ENCODE data around the gene BEST3. TPM values are rescaled to one million over a fixed set of nuclear protein-coding genes. Genes with fewer than 3 reads are reported as not detected.

BEST3 gene
- total RNA-seq, 1 experiment from 2014 or later, result not detected

DNA sequence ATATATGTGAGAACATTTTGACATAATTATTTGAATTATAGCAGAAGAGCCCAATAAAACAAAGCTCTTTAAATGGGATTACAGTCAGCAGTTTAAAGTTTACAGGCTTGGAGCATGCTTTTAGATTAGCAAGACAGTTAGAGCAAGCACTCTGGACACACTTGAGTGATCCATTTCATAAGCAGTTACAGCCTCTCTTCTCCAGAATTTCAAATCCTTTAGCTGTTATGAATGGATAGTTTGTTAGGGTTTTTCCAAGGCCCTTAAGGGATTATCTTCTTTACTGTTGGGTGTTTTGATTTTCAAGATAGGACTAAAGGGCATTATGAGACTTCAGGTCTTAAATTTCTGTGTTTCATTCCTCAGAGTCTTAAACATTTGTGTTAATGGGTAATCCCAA lies 36.3 kb downstream of the BEST3 start:
- POLR2A ChIA-PET, result interaction anchor here (0.6 kb wide), 1 partner anchor 935 kb away, joined by 4 read pairs; no protein-coding TSS in a partner anchor
- H3K4me3 Mint-ChIP-seq, result no peak overlapping the region
- TF ChIP-seq NFYB (CRISPR knock-in tag; conservative IDR thresholded peaks at IDR 0.05; ENCODE audit: low read depth) (no peak), OVOL2 (CRISPR knock-in tag; IDR thresholded peaks at IDR 0.05; ENCODE audit: borderline replicate concordance) (no peak), RORB (CRISPR knock-in tag; IDR thresholded peaks at IDR 0.05) (no peak), ZNF396 (CRISPR knock-in tag; IDR thresholded peaks at IDR 0.05; ENCODE audit: borderline replicate concordance) (no peak), GABPB1 (CRISPR knock-in tag; IDR thresholded peaks at IDR 0.05) (no peak), FOXJ3 (CRISPR knock-in tag; IDR thresholded peaks at IDR 0.05; ENCODE audit: borderline replicate concordance) (no peak)
- TF ChIP-seq, protein P1, sequence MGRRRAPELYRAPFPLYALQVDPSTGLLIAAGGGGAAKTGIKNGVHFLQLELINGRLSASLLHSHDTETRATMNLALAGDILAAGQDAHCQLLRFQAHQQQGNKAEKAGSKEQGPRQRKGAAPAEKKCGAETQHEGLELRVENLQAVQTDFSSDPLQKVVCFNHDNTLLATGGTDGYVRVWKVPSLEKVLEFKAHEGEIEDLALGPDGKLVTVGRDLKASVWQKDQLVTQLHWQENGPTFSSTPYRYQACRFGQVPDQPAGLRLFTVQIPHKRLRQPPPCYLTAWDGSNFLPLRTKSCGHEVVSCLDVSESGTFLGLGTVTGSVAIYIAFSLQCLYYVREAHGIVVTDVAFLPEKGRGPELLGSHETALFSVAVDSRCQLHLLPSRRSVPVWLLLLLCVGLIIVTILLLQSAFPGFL (CRISPR knock-in tag; IDR thresholded peaks at IDR 0.05; ENCODE audit: borderline replicate concordance), result no peak
- TF ChIP-seq, protein P2, sequence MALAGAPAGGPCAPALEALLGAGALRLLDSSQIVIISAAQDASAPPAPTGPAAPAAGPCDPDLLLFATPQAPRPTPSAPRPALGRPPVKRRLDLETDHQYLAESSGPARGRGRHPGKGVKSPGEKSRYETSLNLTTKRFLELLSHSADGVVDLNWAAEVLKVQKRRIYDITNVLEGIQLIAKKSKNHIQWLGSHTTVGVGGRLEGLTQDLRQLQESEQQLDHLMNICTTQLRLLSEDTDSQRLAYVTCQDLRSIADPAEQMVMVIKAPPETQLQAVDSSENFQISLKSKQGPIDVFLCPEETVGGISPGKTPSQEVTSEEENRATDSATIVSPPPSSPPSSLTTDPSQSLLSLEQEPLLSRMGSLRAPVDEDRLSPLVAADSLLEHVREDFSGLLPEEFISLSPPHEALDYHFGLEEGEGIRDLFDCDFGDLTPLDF (CRISPR knock-in tag; IDR thresholded peaks at IDR 0.05), result no peak
- H3K27ac Mint-ChIP-seq, result no peak overlapping the region
- ATAC-seq, result no peak
- no peaks in the 10 kb centered on the region for H3K36me3 Mint-ChIP-seq
- H3K9me3 Mint-ChIP-seq, result no peaks in the 10 kb centered on the region
- DNase-seq (ENCODE audit: low spot score), result no peak
- H3K4me1 Mint-ChIP-seq, result no peaks in the 10 kb centered on the region
- no peaks in the 10 kb centered on the region for H3K27me3 Mint-ChIP-seq (ENCODE audit: low read depth)
- CTCF ChIA-PET, result no interaction called here

DNA sequence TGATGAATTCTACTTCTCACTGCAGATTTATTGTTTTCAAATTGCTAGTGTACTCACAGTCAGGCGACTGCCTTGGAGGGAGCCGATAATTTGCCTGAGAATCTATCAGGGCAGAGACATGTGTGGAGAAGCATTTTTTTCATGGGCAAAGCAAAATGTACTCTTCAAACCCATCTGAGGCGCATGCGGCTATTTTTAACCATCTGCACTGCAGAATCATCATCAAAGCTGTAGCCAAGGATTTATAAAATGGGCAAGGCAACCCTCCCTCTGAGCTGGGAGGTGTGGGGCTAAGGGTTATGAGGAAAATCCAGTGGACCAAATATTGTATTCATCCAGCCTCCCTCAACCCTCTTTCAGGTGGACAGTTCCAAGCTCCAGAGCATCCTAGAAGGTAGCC lies 37.7 kb downstream of the BEST3 start:
- Mint-ChIP-seq H3K27ac (no peak overlapping the region), H3K4me1 (no peaks in the 10 kb centered on the region), H3K27me3 (ENCODE audit: low read depth) (no peaks in the 10 kb centered on the region), H3K36me3 (no peaks in the 10 kb centered on the region), H3K9me3 (no peaks in the 10 kb centered on the region), H3K4me3 (no peak overlapping the region)
- ChIA-PET POLR2A (no interaction called here), CTCF (no interaction called here)
- DNase-seq (ENCODE audit: low spot score) (no peak), ATAC-seq (no peak)
- TF ChIP-seq ZNF317 (CRISPR knock-in tag; IDR thresholded peaks at IDR 0.05; ENCODE audit: borderline replicate concordance, low read depth) (no peak), NFYB (CRISPR knock-in tag; conservative IDR thresholded peaks at IDR 0.05; ENCODE audit: low read depth) (no peak), GTF2I (CRISPR knock-in tag; conservative IDR thresholded peaks at IDR 0.05) (no peak), ZNF219 (CRISPR knock-in tag; IDR thresholded peaks at IDR 0.05; ENCODE audit: borderline replicate concordance) (no peak), ZNF121 (CRISPR knock-in tag; IDR thresholded peaks at IDR 0.05) (no peak)
- TF ChIP-seq, protein P3, sequence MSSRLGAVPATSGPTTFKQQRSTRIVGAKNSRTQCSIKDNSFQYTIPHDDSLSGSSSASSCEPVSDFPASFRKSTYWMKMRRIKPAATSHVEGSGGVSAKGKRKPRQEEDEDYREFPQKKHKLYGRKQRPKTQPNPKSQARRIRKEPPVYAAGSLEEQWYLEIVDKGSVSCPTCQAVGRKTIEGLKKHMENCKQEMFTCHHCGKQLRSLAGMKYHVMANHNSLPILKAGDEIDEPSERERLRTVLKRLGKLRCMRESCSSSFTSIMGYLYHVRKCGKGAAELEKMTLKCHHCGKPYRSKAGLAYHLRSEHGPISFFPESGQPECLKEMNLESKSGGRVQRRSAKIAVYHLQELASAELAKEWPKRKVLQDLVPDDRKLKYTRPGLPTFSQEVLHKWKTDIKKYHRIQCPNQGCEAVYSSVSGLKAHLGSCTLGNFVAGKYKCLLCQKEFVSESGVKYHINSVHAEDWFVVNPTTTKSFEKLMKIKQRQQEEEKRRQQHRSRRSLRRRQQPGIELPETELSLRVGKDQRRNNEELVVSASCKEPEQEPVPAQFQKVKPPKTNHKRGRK (CRISPR knock-in tag; IDR thresholded peaks at IDR 0.05; ENCODE audit: borderline replicate concordance), result no peak
- TF ChIP-seq, protein P4, sequence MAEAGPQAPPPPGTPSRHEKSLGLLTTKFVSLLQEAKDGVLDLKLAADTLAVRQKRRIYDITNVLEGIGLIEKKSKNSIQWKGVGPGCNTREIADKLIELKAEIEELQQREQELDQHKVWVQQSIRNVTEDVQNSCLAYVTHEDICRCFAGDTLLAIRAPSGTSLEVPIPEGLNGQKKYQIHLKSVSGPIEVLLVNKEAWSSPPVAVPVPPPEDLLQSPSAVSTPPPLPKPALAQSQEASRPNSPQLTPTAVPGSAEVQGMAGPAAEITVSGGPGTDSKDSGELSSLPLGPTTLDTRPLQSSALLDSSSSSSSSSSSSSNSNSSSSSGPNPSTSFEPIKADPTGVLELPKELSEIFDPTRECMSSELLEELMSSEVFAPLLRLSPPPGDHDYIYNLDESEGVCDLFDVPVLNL (CRISPR knock-in tag; IDR thresholded peaks at IDR 0.05; ENCODE audit: borderline replicate concordance, low read depth), result no peak
- TF ChIP-seq, protein P5, sequence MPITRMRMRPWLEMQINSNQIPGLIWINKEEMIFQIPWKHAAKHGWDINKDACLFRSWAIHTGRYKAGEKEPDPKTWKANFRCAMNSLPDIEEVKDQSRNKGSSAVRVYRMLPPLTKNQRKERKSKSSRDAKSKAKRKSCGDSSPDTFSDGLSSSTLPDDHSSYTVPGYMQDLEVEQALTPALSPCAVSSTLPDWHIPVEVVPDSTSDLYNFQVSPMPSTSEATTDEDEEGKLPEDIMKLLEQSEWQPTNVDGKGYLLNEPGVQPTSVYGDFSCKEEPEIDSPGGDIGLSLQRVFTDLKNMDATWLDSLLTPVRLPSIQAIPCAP (CRISPR knock-in tag; IDR thresholded peaks at IDR 0.05), result no peak
- TF ChIP-seq, protein P6, sequence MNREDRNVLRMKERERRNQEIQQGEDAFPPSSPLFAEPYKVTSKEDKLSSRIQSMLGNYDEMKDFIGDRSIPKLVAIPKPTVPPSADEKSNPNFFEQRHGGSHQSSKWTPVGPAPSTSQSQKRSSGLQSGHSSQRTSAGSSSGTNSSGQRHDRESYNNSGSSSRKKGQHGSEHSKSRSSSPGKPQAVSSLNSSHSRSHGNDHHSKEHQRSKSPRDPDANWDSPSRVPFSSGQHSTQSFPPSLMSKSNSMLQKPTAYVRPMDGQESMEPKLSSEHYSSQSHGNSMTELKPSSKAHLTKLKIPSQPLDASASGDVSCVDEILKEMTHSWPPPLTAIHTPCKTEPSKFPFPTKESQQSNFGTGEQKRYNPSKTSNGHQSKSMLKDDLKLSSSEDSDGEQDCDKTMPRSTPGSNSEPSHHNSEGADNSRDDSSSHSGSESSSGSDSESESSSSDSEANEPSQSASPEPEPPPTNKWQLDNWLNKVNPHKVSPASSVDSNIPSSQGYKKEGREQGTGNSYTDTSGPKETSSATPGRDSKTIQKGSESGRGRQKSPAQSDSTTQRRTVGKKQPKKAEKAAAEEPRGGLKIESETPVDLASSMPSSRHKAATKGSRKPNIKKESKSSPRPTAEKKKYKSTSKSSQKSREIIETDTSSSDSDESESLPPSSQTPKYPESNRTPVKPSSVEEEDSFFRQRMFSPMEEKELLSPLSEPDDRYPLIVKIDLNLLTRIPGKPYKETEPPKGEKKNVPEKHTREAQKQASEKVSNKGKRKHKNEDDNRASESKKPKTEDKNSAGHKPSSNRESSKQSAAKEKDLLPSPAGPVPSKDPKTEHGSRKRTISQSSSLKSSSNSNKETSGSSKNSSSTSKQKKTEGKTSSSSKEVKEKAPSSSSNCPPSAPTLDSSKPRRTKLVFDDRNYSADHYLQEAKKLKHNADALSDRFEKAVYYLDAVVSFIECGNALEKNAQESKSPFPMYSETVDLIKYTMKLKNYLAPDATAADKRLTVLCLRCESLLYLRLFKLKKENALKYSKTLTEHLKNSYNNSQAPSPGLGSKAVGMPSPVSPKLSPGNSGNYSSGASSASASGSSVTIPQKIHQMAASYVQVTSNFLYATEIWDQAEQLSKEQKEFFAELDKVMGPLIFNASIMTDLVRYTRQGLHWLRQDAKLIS (CRISPR knock-in tag; IDR thresholded peaks at IDR 0.05; ENCODE audit: borderline replicate concordance), result no peak
- TF ChIP-seq, protein P7, sequence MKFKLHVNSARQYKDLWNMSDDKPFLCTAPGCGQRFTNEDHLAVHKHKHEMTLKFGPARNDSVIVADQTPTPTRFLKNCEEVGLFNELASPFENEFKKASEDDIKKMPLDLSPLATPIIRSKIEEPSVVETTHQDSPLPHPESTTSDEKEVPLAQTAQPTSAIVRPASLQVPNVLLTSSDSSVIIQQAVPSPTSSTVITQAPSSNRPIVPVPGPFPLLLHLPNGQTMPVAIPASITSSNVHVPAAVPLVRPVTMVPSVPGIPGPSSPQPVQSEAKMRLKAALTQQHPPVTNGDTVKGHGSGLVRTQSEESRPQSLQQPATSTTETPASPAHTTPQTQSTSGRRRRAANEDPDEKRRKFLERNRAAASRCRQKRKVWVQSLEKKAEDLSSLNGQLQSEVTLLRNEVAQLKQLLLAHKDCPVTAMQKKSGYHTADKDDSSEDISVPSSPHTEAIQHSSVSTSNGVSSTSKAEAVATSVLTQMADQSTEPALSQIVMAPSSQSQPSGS (CRISPR knock-in tag; IDR thresholded peaks at IDR 0.05; ENCODE audit: borderline replicate concordance, low read depth), result no peak
- TF ChIP-seq, protein P8, sequence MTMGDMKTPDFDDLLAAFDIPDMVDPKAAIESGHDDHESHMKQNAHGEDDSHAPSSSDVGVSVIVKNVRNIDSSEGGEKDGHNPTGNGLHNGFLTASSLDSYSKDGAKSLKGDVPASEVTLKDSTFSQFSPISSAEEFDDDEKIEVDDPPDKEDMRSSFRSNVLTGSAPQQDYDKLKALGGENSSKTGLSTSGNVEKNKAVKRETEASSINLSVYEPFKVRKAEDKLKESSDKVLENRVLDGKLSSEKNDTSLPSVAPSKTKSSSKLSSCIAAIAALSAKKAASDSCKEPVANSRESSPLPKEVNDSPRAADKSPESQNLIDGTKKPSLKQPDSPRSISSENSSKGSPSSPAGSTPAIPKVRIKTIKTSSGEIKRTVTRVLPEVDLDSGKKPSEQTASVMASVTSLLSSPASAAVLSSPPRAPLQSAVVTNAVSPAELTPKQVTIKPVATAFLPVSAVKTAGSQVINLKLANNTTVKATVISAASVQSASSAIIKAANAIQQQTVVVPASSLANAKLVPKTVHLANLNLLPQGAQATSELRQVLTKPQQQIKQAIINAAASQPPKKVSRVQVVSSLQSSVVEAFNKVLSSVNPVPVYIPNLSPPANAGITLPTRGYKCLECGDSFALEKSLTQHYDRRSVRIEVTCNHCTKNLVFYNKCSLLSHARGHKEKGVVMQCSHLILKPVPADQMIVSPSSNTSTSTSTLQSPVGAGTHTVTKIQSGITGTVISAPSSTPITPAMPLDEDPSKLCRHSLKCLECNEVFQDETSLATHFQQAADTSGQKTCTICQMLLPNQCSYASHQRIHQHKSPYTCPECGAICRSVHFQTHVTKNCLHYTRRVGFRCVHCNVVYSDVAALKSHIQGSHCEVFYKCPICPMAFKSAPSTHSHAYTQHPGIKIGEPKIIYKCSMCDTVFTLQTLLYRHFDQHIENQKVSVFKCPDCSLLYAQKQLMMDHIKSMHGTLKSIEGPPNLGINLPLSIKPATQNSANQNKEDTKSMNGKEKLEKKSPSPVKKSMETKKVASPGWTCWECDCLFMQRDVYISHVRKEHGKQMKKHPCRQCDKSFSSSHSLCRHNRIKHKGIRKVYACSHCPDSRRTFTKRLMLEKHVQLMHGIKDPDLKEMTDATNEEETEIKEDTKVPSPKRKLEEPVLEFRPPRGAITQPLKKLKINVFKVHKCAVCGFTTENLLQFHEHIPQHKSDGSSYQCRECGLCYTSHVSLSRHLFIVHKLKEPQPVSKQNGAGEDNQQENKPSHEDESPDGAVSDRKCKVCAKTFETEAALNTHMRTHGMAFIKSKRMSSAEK (CRISPR knock-in tag; IDR thresholded peaks at IDR 0.05; ENCODE audit: borderline replicate concordance), result no peak

Data from WTC11 (cell line).